Fibroblast of mammary gland (primary cell): Measurements from ENCODE around the gene HDAC11.

Experiments used
- DNase-seq: peaks from one replicate; pipeline ENCODE4 v3.0.0-alpha.2; 2010; ENCODE audit warnings: low read depth
- H3K4me3 ChIP-seq: 2 replicates; pipeline ENCODE4 v1.5.1; 2011; ENCODE audit warnings: low read depth, mild to moderate bottlenecking, low read length, moderate library complexity; ENCODE audit not compliant: control insufficient read depth
- CTCF ChIP-seq: conservative IDR thresholded peaks from 2 replicates; pipeline ENCODE4 v1.5.1; 2011; ENCODE audit warnings: low read depth, low read length, inconsistent platforms; ENCODE audit not compliant: control insufficient read depth, insufficient read depth

Gene HDAC11

DNA sequence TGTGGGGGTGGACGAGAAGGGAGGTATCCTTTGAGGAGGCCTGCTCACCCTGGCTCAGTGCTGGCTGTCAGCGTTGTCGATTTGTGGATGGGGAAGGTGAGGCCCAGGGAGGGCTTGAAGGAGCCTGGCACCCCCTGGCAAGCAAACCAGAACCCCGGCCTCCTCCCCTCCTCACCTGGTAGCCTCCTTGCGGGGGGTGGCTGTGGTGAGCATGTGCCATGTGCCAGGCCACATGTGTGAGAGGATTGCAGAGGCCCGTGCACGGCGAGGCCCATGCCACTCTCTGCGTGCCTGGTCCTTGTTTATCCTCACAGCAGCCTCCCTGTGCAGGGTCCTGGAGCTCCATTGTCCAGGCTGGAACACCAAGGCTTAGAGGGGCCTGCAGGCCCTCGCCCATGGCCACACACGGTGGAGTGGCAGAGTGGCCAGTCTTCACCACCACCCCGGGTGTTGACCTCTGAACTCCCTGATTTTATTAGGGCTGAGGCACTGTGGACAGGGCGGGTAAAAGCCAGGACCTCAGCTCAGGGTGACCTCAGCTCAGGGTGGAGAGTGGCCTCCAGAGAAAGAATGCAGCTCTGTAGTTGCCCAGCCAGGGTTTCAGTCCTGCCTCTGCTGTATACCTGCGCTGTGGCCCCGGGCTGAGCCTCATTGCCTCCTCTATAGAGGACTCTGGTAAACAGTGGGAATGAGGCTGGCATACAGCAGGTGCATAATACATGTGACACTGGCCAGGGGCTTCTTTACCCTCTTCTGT lies 29.1 kb downstream of the HDAC11 start:
- H3K4me3 ChIP-seq = no peak overlapping the region
- TF ChIP-seq CTCF = no peak
- DNase-seq = no peak

GRCh38 chr3:13509816-13510192 lies 29.7 kb downstream of the HDAC11 start:
- no peak for DNase-seq
- no peak overlapping the region for H3K4me3 ChIP-seq
- no peak for TF ChIP-seq CTCF

DNA sequence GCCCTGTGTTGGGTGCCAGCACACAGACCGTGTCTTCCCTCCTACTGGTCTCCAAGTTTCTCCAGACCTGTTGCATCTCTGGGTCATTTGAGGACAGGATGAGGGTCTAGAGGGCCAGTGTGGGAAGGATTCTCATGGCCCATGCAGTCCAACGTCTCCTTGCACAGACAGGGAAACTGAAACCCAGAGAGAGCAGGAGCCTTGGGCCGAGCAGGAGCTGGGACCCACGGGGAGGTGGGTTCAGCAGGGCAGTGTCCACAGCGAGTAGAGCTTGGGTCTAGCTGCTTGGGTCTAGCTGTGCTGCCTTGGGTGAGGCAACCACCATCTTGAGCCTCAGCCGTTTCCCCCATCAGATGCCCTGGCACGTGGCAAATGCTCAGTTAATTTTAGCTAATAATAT lies 32.3 kb downstream of the HDAC11 start:
- DNase-seq = no peak
- TF ChIP-seq CTCF = no peak
- H3K4me3 ChIP-seq = no peak overlapping the region

- peak; percentile 65 for DNase-seq
- no peak overlapping the region for H3K4me3 ChIP-seq
- no peak for TF ChIP-seq CTCF
These were observed 33.2 kb downstream of the HDAC11 start for GRCh38 chr3:13513051-13513912.

- H3K4me3 ChIP-seq = no peak overlapping the region
- DNase-seq = no peak
- TF ChIP-seq CTCF = no peak
These were observed 33.9 kb downstream of the HDAC11 start for GRCh38 chr3:13513913-13514517.

- no peak for DNase-seq
- H3K4me3 ChIP-seq = no peak overlapping the region
- TF ChIP-seq CTCF = no peak
These were observed 34.7 kb downstream of the HDAC11 start for GRCh38 chr3:13514639-13515435.
